ENCODE measurements around the gene SPATA2L.
"Not testable (repeated sequence)": the region's sequence is repeated elsewhere in the genome, so short reads cannot be mapped to it uniquely, and the experiment has no call there.

The SPATA2L gene

DNA sequence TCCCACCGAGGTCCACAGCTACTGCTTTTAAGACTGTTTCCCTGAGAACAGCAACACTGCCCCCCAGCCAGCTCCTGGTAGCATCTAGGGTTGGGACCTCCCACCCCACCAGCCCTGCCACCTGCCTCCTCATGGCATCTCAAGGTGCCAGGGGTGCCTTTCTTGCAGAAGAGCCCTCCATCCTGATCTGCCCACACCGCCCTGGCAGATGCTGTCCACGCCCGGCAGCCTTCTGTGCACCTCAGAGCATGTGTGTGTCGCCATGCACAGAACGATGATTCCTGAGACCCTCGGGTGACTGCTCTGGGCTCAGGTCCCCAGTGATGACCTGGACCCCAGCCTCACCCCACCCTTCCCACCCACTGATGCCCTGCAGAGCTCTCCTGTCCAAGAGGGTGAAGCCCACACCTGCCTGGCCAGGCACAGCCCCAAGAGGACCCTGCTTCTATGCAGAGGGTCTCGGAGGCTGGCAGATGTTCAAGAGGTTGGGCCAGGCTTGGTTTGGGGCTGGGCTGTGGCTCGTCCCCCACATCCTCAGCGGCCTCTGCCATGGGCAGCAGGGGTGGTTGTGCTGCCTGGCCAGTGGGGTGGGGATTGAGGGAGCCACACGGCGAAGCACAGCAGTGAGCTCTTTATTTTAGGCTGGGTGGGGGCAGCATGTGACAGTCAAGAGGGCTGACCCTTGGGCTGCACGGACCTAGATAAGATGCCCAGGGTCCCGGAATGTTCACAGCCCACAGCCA, 5.2 kb upstream of the SPATA2L start:
- DNase-seq = no peak

DNA sequence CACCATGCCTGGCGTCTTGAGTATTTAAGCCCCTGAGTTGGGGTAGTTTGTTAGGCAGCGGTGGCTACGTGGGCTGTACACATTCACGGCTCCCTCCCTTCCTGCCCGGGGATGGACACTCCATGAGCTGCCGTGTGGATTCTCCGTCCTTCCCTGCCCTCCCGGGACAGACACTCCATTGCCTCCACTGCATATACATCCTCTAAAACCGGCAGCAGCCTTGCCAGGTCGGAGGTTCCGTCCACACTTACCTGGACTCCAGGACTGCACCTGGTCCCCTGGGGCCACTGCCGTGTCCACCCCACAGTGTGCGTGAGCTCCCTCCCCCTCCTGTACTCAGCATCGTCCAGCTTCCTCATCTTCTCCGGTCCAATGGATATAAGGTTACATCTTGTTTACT, 3.5 kb upstream of the SPATA2L start:
- DNase-seq = no peak

DNA sequence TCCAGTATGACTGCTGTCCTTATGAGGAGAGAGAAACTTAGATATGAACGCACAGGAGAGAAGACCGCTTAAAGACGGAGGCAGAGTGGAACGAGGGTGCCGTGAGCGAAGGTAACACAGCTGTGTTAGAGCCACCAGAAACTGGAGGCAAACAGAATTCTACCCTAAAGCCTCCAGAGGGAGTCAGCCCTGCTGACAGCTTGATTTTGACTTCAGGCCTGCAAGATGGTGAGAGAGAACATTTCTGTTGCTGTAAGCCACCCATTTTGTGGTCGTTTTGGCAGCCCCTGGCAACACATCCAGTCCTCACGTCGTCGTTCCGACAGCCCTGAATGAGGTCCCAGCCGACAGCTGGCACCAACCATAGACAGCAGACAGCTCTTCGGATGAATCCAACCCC, 2.8 kb upstream of the SPATA2L start:
- DNase-seq = no peak

DNA sequence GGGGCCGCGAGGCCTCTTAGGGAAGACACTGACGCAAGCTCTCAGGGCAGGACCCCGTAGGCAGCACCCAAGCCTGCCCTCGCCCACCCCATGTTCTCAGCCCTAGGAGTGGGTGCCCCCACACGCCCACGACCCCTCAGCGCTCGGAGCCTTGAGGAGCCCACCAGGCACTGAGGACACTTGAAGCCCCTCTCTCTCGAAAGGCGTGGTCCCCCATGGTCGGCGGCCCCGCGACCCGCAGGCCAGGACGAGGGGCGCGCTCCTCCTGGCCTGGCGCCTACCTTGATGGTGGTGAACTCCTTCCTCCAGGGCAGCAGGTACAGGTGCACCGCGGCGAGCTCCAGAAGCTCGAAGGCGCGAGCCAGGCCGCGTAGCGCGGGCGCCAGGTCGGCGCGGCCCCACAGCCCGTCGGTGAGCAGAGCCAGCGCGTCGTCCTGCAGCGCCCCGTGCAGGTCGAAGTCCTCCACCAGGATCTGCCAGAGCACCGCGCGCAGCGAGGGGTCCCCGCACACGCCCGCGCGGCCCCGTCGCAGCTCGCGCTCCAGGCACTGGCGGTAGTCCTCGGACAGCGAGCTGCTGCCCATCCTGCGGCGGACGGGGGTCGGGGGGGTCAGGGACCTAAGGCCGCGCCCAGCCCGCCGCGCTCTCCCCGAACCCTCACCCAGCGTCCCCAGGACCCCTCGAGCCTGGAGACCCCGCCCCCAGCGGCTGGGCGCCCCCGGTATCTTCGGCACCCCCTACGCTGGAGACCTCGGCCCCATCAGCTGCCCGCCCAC, 668 bp downstream of the SPATA2L start:
- DNase-seq = peak; percentile 64

DNA sequence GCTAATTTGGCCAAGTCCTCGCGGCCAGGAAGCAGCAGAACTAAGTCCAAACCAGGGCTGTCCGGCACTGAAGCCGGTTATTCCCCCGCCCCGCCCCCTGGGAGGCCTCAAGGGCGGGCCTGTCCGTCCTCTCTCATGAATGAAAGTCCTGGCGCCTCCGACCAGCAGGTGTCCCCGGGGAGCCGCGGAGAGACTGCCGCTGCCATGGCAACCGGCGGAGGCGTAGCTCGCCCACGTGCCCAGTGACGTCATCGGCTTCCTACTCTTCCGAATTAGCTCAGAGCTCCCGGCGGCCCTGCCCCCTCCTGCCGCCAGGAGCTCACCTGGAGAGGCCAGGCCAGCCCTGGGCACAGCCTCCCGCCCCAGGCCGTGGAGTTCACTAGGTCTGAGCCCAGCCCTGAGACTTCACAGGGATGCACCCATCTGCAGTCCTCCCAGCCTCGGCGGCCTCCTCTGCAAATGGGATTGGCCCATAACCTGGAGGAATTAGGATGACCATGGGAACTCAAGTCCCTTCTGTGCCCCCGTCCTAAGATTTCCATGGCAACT, 1.3 kb downstream of the SPATA2L start:
- DNase-seq = peak; percentile 98

DNA sequence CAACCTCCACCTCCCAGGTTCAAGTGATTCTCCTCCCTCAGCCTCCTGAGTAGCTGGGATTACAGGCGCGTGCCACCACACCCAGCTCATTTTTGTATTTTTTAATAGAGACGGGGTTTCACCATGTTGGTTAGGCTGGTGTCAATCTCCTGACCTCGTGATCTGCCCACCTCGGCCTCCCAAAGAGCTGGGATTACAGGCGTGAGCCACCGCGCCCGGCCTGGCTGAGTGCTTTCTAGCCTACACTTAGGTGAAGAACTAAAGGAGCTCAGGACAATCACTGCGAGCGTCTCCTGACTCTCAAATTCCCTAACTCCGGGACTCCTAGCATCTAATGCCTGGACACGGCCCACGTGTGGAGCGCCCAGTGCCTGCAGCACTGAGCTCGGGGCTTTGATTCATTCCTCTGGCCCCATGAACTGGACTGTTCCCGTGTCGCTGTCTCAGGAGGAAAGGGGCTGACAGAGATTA, 1.8 kb downstream of the SPATA2L start:
- not testable (repeated sequence) for DNase-seq

DNA sequence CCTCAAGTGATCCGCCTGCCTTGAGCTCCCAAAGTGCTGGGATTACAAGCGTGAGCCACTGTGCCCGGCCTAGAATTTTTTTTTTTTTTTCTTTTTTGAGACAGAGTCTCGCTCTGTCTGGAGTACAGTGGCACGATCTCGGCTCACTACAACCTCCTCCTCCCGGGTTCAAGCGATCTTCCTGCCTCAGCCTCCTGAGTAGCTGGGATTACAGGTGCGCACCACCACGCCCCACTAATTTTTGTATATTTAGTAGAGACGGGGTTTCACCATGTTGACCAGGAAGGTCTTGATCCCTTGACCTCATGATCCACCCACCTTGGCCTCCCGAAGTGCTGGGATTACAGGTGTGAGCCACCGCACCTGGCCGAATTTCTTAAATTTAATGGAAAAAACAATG, 2.8 kb downstream of the SPATA2L start:
- not testable (repeated sequence) for DNase-seq

DNA sequence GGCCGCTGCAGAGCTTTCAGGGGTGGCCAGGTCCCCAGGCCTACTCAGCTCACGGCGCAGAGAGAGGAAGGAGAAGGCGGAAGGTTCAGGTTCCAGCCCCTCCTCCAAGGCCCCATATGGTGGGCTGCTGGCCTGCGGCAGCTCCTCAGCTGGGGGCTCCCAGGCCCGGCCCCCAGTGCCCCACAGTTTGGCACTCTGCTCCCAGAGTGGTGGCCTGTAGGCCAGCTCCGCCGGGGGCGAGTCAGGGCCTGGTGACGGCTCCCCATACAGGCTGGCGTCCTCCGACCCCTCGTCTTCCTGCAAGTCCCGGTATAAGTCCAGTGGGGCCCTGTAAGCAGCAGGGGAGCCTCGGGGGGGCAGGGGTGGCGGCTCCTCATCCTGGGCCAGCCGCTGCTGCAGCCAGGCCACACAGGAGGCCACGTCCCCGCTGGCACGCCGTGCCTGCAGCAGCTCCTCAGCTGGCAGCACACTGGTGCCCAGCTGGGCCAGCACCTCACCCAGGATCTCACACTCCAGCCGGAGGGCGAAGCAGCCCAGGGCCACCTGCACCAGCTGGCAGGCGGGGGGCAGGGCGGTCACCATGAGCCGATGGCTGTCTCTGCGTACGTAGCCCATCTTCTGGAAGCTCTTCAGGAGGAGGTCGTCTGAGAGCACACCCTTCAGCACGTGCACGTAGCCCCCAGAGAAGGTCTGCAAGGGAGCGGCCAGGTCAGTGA, 3.7 kb downstream of the SPATA2L start:
- DNase-seq = no peak

DNA sequence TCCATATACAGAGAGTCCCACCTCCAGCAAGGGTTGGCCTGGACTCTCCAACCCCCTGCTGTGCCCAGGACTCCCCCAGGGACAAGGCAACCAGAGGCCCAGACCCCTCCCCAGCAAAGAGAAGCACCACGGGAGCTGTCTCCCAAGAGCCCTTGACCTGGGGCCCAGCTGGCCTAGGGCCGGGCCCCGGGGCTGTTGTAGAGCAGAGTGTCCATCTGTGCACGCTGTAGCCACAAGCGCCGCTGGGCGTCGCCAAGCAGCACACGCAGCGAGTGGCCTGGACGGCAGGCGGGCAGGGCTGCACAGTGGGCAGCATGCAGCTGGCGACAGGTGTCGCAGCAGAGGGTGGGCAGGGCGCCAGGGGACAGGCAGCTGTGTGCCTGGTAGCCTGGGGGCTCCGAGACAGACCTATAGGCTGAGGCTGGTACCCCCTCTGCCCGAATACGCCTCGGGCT, 4.3 kb downstream of the SPATA2L start:
- no peak for DNase-seq

DNA sequence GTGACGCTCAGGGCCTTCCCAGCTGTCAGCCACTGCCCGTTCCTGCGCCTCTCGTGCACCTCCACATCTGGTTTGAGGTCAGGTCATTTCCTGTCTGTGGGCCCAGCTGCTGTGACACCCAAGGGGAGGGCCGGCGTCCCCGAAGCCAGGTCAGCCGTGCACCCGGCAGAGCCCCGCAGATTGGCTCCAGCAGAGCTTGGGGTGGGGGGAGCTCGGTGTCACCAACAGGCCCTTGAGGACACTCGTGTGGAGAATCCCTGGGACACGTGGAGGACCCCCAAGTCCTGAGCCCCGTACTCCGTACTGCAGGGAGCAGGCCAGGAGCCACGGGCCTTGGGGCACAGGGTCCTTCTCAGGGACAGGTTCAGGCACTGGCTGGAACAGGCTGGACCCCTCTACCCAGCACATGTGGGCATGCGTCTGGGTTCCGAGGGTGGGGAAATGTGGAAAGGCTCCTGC, 4.8 kb downstream of the SPATA2L start:
- peak; percentile 31 for DNase-seq

DNA sequence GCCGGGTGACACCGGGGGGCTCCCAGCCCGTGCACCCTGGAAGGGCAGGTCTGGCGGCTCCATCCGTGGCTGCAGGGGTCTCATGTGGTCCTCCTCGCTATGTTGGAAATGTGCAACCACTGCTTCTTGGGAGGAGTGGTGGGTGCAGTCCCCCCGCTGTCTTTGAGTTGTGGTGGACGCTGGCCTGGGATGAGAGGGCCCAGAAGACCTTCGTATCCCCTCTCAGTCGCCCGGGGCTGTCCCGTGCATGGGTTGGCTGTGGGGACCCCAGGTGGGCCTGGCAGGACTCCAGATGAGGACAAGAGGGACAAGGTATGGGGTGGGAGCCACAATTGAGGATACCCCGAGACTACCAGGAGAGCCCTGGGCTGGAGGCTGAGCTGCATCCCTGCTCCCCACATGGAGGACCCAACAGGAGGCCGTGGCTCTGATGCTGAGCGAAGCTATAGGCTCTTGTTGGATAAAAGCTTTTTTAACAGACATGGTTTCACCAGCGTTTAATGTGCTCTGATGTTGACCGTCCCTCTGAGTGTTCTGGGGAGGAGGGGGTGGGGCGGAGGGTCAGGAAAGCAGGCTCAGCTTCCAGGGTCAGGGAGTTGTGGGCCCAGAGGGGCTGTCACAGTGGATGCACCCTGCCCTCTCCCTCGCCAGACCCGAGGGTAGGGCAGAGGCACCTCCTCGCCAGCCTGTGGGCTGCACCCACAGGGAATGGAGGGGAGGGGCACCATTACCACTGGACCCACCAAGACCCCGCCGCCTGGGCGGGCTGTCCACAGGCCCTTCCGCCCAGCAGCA, 5.4 kb downstream of the SPATA2L start:
- DNase-seq = no peak

DNA sequence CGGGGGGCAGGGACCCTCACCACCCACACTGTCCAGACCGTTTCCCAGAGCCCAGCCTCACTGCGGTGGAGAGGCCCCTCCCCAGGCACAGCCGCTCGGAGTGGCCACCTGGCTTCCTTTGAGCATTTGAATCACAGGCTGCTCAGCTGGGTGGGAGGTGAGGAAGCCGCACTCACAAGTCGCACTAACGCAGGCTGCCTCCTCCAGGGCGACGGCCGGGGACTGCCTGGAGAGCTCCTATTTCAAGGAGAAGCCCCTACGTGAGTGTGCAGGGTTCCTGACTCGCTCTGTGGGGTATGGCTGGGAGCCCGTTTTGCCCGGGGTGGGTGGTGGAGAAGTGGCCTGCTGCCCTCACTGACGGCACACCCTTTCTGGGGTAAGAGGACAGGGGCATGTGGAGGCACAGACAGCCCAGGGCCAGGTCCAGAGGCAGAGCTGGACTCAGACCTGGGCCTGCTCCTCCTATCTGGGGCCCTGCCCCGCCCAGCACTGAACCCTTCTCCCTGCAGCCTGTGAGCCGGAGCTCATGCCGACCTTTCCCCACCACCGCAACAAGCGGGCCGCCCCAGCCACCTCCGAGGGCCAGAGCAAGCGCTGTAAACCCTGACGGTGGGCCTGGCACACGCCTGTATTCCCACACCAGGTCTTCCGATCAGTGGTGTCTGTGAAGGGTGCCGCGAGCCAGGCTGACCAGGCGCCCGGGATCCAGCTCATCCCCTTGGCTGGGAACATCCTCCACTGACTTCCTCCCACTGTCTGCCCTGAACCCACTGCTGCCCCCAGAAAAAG, 6.2 kb downstream of the SPATA2L start:
- no peak for DNase-seq

DNA sequence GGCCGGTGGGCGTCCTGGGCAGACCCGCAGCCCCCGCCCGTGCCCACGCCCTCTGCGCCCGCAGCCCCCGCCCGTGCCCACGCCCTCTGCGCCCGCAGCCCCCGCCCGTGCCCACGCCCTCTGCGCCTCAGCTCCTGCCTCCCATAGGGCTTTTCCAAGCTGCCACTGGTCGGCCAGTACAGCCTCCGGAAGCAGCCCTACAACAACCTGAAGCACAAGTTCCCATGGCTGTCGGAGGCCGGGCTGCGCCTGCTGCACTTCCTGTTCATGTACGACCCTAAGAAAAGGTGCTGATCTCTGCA, 6.8 kb downstream of the SPATA2L start:
- DNase-seq = not testable (repeated sequence)

DNA sequence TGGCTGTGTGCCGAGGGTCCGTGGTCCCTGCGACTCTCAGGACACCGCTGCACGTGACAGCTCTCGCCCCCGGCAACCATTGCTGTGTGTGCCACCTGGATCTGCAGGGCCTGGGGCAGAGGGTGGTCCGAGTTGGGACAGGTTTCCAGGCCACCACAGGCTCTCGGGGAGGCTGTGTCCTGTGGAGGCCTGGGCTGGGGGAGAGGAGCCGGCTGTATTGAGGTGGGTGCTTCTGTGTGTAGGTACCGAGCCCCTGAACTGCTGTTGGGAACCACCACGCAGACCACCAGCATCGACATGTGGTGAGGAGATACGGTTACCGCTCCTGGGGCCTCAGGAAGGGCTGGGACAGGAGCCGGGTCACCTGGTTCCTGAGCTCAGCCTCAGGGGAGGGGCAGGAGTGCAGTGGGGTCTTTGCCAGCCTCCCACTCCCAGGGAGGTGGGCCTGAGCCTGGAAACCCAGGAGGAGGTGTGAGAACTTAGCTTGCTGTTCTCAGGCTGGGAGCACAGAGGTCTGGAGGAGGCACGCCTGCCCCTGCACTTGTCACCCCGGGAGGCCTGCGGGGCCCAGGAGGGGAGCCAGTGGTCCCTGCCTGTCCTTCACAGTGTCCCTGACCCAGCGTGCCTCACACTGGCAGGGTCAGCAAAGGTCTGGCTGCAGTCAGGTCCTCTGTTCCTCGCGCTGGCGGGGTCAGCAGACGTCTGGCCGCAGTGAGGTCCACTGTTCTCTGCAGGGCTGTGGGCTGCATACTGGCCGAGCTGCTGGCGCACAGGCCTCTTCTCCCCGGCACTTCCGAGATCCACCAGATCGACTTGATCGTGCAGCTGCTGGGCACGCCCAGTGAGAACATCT, 7.3 kb downstream of the SPATA2L start:
- DNase-seq = no peak

DNA sequence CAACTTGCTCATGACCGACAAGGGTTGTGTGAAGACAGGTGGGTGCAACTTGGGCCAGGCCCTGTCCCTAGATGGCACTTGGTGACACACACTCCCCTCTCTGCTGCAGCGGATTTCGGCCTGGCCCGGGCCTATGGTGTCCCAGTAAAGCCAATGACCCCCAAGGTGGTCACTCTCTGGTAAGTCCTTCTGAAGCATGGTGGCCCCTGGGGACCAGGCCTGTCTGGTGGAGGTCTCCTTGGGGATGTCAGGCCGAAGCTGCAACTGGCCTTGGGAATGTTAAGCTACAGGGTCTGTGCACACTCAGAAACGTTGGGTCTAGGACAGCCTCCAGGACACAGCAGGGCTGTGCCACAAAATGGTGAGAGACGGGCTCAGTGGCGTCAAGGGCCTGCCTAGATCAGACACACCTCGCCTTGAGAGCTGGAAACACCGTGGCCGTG, 8.2 kb downstream of the SPATA2L start:
- DNase-seq = no peak

DNA sequence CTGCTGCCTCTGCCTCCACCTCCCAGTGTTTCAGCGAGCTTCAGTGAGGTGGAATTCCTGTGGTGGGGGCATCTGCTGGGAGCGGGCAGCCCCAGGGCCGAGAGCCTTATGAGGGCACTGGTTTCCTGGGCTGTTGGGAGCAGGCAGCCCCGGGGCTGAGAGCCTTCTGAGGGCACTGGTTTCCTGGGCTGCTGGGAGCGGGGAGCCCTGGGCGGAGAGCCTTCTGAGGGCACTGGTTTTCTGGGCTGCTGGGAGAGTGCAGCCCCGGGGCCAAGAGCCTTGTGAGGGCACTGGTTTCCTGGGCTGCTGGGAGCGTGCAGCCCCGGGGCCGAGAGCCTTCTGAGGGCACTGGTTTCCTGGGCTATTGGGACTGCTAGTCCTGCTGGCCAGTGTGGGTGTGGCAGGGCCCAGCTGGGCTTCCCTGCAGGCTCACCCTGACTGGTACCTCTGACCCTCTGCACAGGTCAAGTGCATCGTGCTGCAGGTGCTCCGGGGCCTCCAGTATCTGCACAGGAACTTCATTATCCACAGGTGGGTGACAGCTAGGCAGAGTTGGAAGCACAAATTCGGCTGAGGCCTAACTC, 9.4 kb downstream of the SPATA2L start:
- DNase-seq = no peak

DNA sequence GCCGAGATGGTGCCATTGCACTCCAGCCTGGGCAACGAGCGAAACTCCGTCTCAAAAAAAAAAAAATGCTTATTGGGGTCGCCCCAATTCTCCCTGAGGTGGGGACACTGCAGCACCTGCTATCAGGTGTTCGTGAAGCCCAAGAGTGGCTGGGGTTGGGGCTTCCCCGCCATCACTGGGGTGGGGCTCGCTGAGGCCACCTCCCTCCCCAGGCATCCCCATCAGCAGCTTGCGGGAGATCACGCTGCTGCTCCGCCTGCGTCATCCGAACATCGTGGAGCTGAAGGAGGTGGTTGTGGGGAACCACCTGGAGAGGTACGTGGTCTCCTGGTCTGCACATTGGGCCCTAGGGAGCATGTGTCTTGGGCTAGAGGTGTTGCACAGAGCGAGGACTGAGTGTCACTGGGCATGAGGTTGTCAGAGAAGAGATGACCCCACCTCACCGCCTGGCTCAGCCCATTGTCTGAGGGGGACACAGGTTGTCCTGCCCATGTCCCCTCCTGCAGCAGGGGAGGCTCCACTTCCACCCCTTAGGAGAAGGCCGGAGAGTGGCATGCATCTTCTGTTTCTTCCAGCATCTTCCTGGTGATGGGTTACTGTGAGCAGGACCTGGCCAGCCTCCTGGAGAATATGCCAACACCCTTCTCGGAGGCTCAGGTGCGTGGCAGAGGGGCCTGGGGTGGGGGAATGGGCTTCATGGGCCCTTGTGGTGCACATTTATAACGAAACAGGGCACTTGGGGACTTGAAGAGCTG, 10.1 kb downstream of the SPATA2L start:
- no peak for DNase-seq

DNA sequence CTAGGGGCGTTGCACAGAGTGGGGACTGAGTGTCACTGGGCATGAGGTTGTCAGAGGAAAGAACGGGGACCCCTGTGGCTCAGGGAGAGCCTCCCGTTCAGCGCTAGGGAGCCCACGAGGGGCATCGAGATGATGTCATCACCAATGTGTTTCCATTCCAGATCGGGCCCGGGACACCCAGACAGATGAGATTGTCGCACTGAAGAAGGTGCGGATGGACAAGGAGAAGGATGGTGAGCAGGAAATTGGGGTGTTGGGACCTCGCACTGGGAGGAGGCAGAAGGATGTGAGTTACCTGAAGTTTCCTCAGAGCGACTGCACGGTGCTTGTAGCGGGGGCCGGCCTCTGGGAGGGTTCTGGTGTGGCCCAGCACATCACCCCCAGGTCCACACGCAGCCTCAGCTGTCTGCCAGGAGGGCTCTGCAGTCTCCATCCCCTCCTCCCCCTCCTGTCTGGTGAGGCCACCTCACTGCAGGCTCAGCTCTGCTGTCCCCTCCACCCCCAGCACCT, 11.1 kb downstream of the SPATA2L start:
- no peak for DNase-seq

DNA sequence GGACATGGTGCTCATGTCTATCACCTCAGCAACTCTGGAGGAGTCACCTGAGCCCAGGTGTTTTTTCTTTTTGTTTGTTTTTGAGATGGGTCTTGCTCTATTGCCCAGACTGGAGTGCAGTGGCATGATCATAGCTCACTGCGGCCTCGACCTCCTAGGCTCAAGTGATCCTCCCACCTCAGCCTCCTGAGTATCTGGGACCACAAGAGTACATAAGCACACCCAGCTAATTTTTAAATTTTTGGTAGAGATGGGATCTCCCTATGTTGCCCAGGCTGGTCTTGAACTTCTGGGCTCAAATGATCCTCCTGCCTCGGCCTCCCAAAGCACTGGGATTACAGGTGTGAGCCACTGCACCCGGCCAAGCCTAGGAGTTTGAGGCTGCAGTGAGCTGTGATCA, 11.9 kb downstream of the SPATA2L start:
- DNase-seq = not testable (repeated sequence)

All from CD4-positive, alpha-beta T cell treated with Interleukin-17A for 4 hours (primary cell).